Ishikawa (cell line): ENCODE data around the gene PATE3.

Experiments used
- CEBPB ChIP-seq: IDR thresholded peaks from 2 replicates; pipeline ENCODE4 v1.6.1; 2012
- CREB1 ChIP-seq: IDR thresholded peaks from 2 replicates; pipeline ENCODE4 v1.6.1; 2012; ENCODE audit warnings: low read depth
- EGR1 ChIP-seq: IDR thresholded peaks from 2 replicates; pipeline ENCODE4 v1.6.1; 2012
- EP300 ChIP-seq: IDR thresholded peaks from 2 replicates; pipeline ENCODE4 v1.6.1; 2012; ENCODE audit warnings: borderline replicate concordance
- FOXM1 ChIP-seq: IDR thresholded peaks from 2 replicates; pipeline ENCODE4 v1.6.1; 2012; ENCODE audit warnings: low read depth, borderline replicate concordance
- MAX ChIP-seq: IDR thresholded peaks from 2 replicates; pipeline ENCODE4 v1.6.1; 2012
- NFIC ChIP-seq: IDR thresholded peaks from 2 replicates; pipeline ENCODE4 v1.6.1; 2012
- RAD21 ChIP-seq: IDR thresholded peaks from 2 replicates; pipeline ENCODE4 v1.6.1; 2012; ENCODE audit warnings: low read depth
- REST ChIP-seq: IDR thresholded peaks from 2 replicates; pipeline ENCODE4 v1.6.1; 2012; ENCODE audit warnings: low read depth, mild to moderate bottlenecking
- TAF1 ChIP-seq: IDR thresholded peaks from 2 replicates; pipeline ENCODE4 v1.6.1; 2012; ENCODE audit warnings: low read depth, mild to moderate bottlenecking
- TCF12 ChIP-seq: IDR thresholded peaks from 2 replicates; pipeline ENCODE4 v1.6.1; 2012; ENCODE audit warnings: low read depth
- TEAD4 ChIP-seq: IDR thresholded peaks from 2 replicates; pipeline ENCODE4 v1.6.1; 2012
- USF1 ChIP-seq: IDR thresholded peaks from 2 replicates; pipeline ENCODE4 v1.6.1; 2012
- YY1 ChIP-seq: IDR thresholded peaks from 2 replicates; pipeline ENCODE4 v1.6.1; 2012; ENCODE audit warnings: low read depth
- ZBTB7A ChIP-seq: IDR thresholded peaks from 2 replicates; pipeline ENCODE4 v1.6.1; 2012; ENCODE audit warnings: low read depth

PATE3 gene

GRCh38 chr11:125772834-125773505 lies 15.0 kb upstream of the PATE3 start:
- TF ChIP-seq EP300: no peak
- TF ChIP-seq YY1: no peak
- TF ChIP-seq CEBPB: no peak
- TF ChIP-seq RAD21: no peak
- TF ChIP-seq TCF12: no peak
- no peak for TF ChIP-seq CREB1
- TF ChIP-seq MAX: no peak
- no peak for TF ChIP-seq FOXM1
- TF ChIP-seq REST: no peak
- TF ChIP-seq NFIC: no peak
- no peak for TF ChIP-seq USF1
- no peak for TF ChIP-seq TEAD4
- TF ChIP-seq TAF1: no peak
- no peak for TF ChIP-seq EGR1
- TF ChIP-seq ZBTB7A: no peak

GRCh38 chr11:125773516-125773915 lies 14.4 kb upstream of the PATE3 start:
- TF ChIP-seq FOXM1 (no peak), CEBPB (no peak)

GRCh38 chr11:125777309-125777708 lies 10.6 kb upstream of the PATE3 start:
- TF ChIP-seq ZBTB7A (no peak), EGR1 (no peak), YY1 (no peak), TEAD4 (no peak), MAX (no peak), USF1 (no peak), REST (no peak), TAF1 (no peak), TCF12 (no peak), NFIC (no peak)

- TF ChIP-seq EGR1 (no peak), TCF12 (no peak), RAD21 (no peak), YY1 (no peak), ZBTB7A (no peak), MAX (no peak), EP300 (no peak), CREB1 (no peak)
These were observed 9.2 kb upstream of the PATE3 start, which contains the start of gene PATE2 for GRCh38 chr11:125778728-125779127. PATE2 (minus strand) TSS chr11:125778828; CDS start chr11:125778773, 55 bp downstream.

GRCh38 chr11:125784678-125785077 lies 3.2 kb upstream of the PATE3 start:
- TF ChIP-seq YY1 (no peak), TAF1 (no peak)

- no peak for TF ChIP-seq MAX
- no peak for TF ChIP-seq TCF12
- no peak for TF ChIP-seq TAF1
- no peak for TF ChIP-seq REST
- no peak for TF ChIP-seq YY1
- TF ChIP-seq RAD21: no peak
- no peak for TF ChIP-seq USF1
- TF ChIP-seq CREB1: no peak
- no peak for TF ChIP-seq EGR1
- no peak for TF ChIP-seq TEAD4
- no peak for TF ChIP-seq ZBTB7A
- no peak for TF ChIP-seq FOXM1
- TF ChIP-seq EP300: no peak
- TF ChIP-seq CEBPB: no peak
- no peak for TF ChIP-seq NFIC
These were observed 2.9 kb downstream of the PATE3 start for GRCh38 chr11:125790825-125791224.
